Neutrophil (primary cell): ENCODE measurements around the gene RBBP5.

ENCODE experiments used
- H3K27ac ChIP-seq: fragments of 200-600 bp; sonication (generic); 2 replicates; pipeline ENCODE4 v1.5.1; 2016; ENCODE audit warnings: mild to moderate bottlenecking, moderate library complexity
- H3K27me3 ChIP-seq: fragments of 200-600 bp; sonication (generic); 2 replicates; pipeline ENCODE4 v1.6.0; 2016; ENCODE audit warnings: mild to moderate bottlenecking
- H3K36me3 ChIP-seq: fragments of 200-600 bp; sonication (generic); 2 replicates; pipeline ENCODE4 v1.5.1; 2017
- H3K4me1 ChIP-seq, 2 experiments: fragments of 200-600 bp in 1 of 2; sonication (generic) in 1 of 2; 1 replicate in 1 of 2; 2 replicates in 1 of 2; pipeline versions ENCODE4 v1.5.1 to v1.6.1; 2013 to 2016; ENCODE audit warnings: low read depth in 1 of 2, low read length in 1 of 2, mild to moderate bottlenecking in 1 of 2, moderate library complexity in 1 of 2; ENCODE audit not compliant: control insufficient read depth in 1 of 2, insufficient read depth in 1 of 2
- H3K4me3 ChIP-seq, 2 experiments: fragments of 200-600 bp in 1 of 2; sonication (generic) in 1 of 2; 1 replicate in 1 of 2; 2 replicates in 1 of 2; pipeline ENCODE4 v1.5.1; 2013 to 2016; ENCODE audit warnings: low read depth in 1 of 2, low read length in 1 of 2, mild to moderate bottlenecking in 1 of 2, moderate library complexity in 1 of 2
- H3K9me3 ChIP-seq: fragments of 200-600 bp; sonication (generic); 2 replicates; pipeline ENCODE4 v1.5.1; 2016
- CTCF ChIP-seq: fragments of 200-600 bp; sonication (generic); IDR thresholded peaks from 2 replicates; pipeline ENCODE4 v1.5.1; 2016; ENCODE audit warnings: antibody characterized with exemption

The RBBP5 gene

GRCh38 chr1:205044741-205045140, 77.0 kb downstream of the RBBP5 start:
- no peaks in the 10 kb centered on the region for H3K36me3 ChIP-seq
- H3K4me1 ChIP-seq = peaks cover 3 to 11% of the 10 kb centered on the region in 2 experiments
- no peak overlapping the region for H3K4me3 ChIP-seq
- H3K27me3 ChIP-seq = peaks cover 83% of the 10 kb centered on the region
- H3K9me3 ChIP-seq = no peaks in the 10 kb centered on the region
- no peak overlapping the region for H3K27ac ChIP-seq
- TF ChIP-seq CTCF = no peak

GRCh38 chr1:205043866-205044265, 77.9 kb downstream of the RBBP5 start:
- peaks cover 3 to 11% of the 10 kb centered on the region in 2 experiments for H3K4me1 ChIP-seq
- H3K36me3 ChIP-seq = no peaks in the 10 kb centered on the region
- H3K27me3 ChIP-seq = peaks cover 83% of the 10 kb centered on the region
- no peak overlapping the region for H3K4me3 ChIP-seq
- no peaks in the 10 kb centered on the region for H3K9me3 ChIP-seq
- no peak for TF ChIP-seq CTCF
- no peak overlapping the region for H3K27ac ChIP-seq

- H3K27ac ChIP-seq = no peak within 1 kb of the TSS
- peaks cover 3 to 11% of the 10 kb centered on the region in 2 experiments for H3K4me1 ChIP-seq
- no peaks in the 10 kb centered on the region for H3K9me3 ChIP-seq
- TF ChIP-seq CTCF = no peak
- H3K27me3 ChIP-seq = peaks cover 81% of the 10 kb centered on the region
- H3K36me3 ChIP-seq = no peaks in the 10 kb centered on the region
- no peak within 1 kb of the TSS for H3K4me3 ChIP-seq
These were observed 78.6 kb downstream of the RBBP5 start, which contains the start of gene CNTN2 for GRCh38 chr1:205042911-205043806. Gene CNTN2 (plus strand): TSS chr1:205043212. CDS start chr1:205053186, 9,974 bp downstream.

GRCh38 chr1:205041998-205042910, 79.5 kb downstream of the RBBP5 start:
- no peak overlapping the region for H3K27ac ChIP-seq
- H3K36me3 ChIP-seq = no peaks in the 10 kb centered on the region
- peaks cover 3 to 11% of the 10 kb centered on the region in 2 experiments for H3K4me1 ChIP-seq
- H3K9me3 ChIP-seq = no peaks in the 10 kb centered on the region
- no peak overlapping the region for H3K4me3 ChIP-seq
- peaks cover 72% of the 10 kb centered on the region for H3K27me3 ChIP-seq
- no peak for TF ChIP-seq CTCF

GRCh38 chr1:205041001-205041715, 80.6 kb downstream of the RBBP5 start:
- Histone ChIP-seq H3K4me1 (peaks cover 3 to 11% of the 10 kb centered on the region in 2 experiments), H3K4me3 (no peak overlapping the region), H3K27ac (no peak overlapping the region), H3K27me3 (peaks cover 61% of the 10 kb centered on the region), H3K9me3 (no peaks in the 10 kb centered on the region), H3K36me3 (no peaks in the 10 kb centered on the region)
- TF ChIP-seq CTCF = no peak
